ENCODE data around the gene USH2A. TPM values are rescaled to one million over a fixed set of nuclear protein-coding genes. Genes with fewer than 3 reads are reported as not detected.

USH2A gene
- total RNA-seq, 4 donors from 2014 or later = 0.08 to 0.18 TPM; not detected in 2

- no peak overlapping the region for H3K27ac ChIP-seq
These were observed 24.8 kb upstream of the USH2A start for GRCh38 chr1:216448011-216448510.

GRCh38 chr1:216437603-216438002 is 14.4 kb upstream of the USH2A start:
- no peak overlapping the region for H3K4me3 ChIP-seq
- H3K27me3 ChIP-seq = no peaks in the 10 kb centered on the region
- TF ChIP-seq POLR2AphosphoS5 (IDR thresholded peaks at IDR 0.05) (no peak), EP300 (IDR thresholded peaks at IDR 0.05) (no peak), CTCF (IDR thresholded peaks at IDR 0.05) (no peak), POLR2A (IDR thresholded peaks at IDR 0.05) (no peak)
- WGBS = 45% methylated on average over 5 of the region's 5 CpGs
- H3K4me1 ChIP-seq = no peaks in the 10 kb centered on the region
- no peak overlapping the region for H3K27ac ChIP-seq
- no peaks in the 10 kb centered on the region for H3K9me3 ChIP-seq
- no peaks in the 10 kb centered on the region for H3K36me3 ChIP-seq
- DNase-seq (ENCODE audit: low spot score in 2 of 2) = no peak

More at GRCh38 chr1:216448011-216448510, 24.8 kb upstream of the USH2A start:
- H3K9me3 ChIP-seq = no peaks in the 10 kb centered on the region
- H3K4me1 ChIP-seq = no peaks in the 10 kb centered on the region
- no peaks in the 10 kb centered on the region for H3K27me3 ChIP-seq
- no peaks in the 10 kb centered on the region for H3K36me3 ChIP-seq
- H3K4me3 ChIP-seq = no peak overlapping the region
- DNase-seq (ENCODE audit: low spot score in 2 of 2) = no peak
- no peak for TF ChIP-seq POLR2AphosphoS5 (IDR thresholded peaks at IDR 0.05)
- no peak for TF ChIP-seq EP300 (IDR thresholded peaks at IDR 0.05)
- TF ChIP-seq POLR2A (IDR thresholded peaks at IDR 0.05) = no peak
- no peak for TF ChIP-seq CTCF (IDR thresholded peaks at IDR 0.05)

- Histone ChIP-seq H3K27ac (no peak overlapping the region), H3K27me3 (no peaks in the 10 kb centered on the region), H3K4me3 (no peak overlapping the region), H3K4me1 (no peaks in the 10 kb centered on the region), H3K36me3 (no peaks in the 10 kb centered on the region), H3K9me3 (no peaks in the 10 kb centered on the region)
- TF ChIP-seq CTCF (IDR thresholded peaks at IDR 0.05) (no peak), EP300 (IDR thresholded peaks at IDR 0.05) (no peak), POLR2AphosphoS5 (IDR thresholded peaks at IDR 0.05) (no peak), POLR2A (IDR thresholded peaks at IDR 0.05) (no peak)
- DNase-seq (ENCODE audit: low spot score in 2 of 2) = no peak
These were observed 11.0 kb upstream of the USH2A start for GRCh38 chr1:216434232-216434631.

DNA sequence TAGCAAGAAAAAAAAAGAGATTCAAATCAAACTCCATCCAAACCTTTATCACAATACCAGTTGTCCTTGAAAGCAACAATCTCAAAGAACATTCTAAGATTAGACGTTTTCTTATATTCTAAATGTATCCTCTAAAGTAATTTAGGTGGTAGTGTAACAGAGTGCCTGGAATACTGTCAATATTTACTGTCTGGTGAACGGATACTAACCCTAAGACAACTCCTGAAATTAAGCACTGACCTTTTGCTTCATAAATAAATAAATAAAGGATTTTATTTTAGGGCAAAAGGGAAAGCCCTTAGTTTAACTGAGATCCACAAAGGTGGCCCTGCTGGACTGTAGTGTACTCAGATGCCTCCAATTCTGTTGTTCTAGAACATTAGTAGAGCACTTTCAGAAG is 9.9 kb upstream of the USH2A start:
- no peak overlapping the region for H3K4me3 ChIP-seq
- H3K27ac ChIP-seq = no peak overlapping the region
- WGBS = 81% methylated on average over 2 of the region's 2 CpGs
- H3K9me3 ChIP-seq = no peaks in the 10 kb centered on the region
- H3K27me3 ChIP-seq = no peaks in the 10 kb centered on the region
- no peak for TF ChIP-seq POLR2A (IDR thresholded peaks at IDR 0.05)
- TF ChIP-seq CTCF (IDR thresholded peaks at IDR 0.05) = no peak
- no peak for TF ChIP-seq EP300 (IDR thresholded peaks at IDR 0.05)
- no peak for TF ChIP-seq POLR2AphosphoS5 (IDR thresholded peaks at IDR 0.05)
- H3K36me3 ChIP-seq = no peaks in the 10 kb centered on the region
- DNase-seq (ENCODE audit: low spot score in 2 of 2) = no peak
- H3K4me1 ChIP-seq = no peaks in the 10 kb centered on the region

GRCh38 chr1:216430744-216431143 is 7.5 kb upstream of the USH2A start:
- WGBS = 79% methylated on average over 2 of the region's 2 CpGs
- Histone ChIP-seq H3K27me3 (no peaks in the 10 kb centered on the region), H3K4me1 (no peaks in the 10 kb centered on the region), H3K4me3 (no peak overlapping the region), H3K36me3 (no peaks in the 10 kb centered on the region), H3K27ac (no peak overlapping the region), H3K9me3 (no peaks in the 10 kb centered on the region)
- TF ChIP-seq POLR2AphosphoS5 (IDR thresholded peaks at IDR 0.05) (no peak), POLR2A (IDR thresholded peaks at IDR 0.05) (no peak), CTCF (IDR thresholded peaks at IDR 0.05) (no peak), EP300 (IDR thresholded peaks at IDR 0.05) (no peak)
- DNase-seq (ENCODE audit: low spot score in 2 of 2) = no peak
